ENCODE measurements around the gene ZNF791. TPM values are rescaled to one million over a fixed set of nuclear protein-coding genes. Genes with fewer than 3 reads are reported as not detected.
"Not testable (repeated sequence)": the region's sequence is repeated elsewhere in the genome, so short reads cannot be mapped to it uniquely, and the experiment has no call there.

Gene ZNF791
- 100 to 1,000 TPM; 102 to 103 TPM for total RNA-seq
- polyA plus RNA-seq (2013, experiment 1 of 2) = 12.6 TPM
- 12.0 TPM for polyA plus RNA-seq (2013, experiment 2 of 2)
- 30.0 to 217 (median 73.6) reads per million in 172 experiments for total RNA-seq

- no peak for TF ChIP-seq CTCF (IDR thresholded peaks at IDR 0.05)
- H3K27me3 Mint-ChIP-seq = no peaks in the 10 kb centered on the region
- intact Hi-C loops (cut with DNase I, micrococcal nuclease) = loop anchor here (1.0 to 2.0 kb wide), 3 partner anchors 30 to 59 kb away; partner anchors contain the start of genes MAN2B1 (in 1 of the 2) and WDR83 (in 1 of the 2)
- peaks cover 28% of the 10 kb centered on the region for H3K36me3 Mint-ChIP-seq (ENCODE audit: low read depth)
- peak within 1 kb of the TSS; percentile 100 for H3K27ac Mint-ChIP-seq
- H3K36me3 ChIP-seq (ENCODE audit: insufficient read depth, low read length) = peaks cover 19% of the 10 kb centered on the region
- H3K27ac ChIP-seq (ENCODE audit: low read depth in 1 of 2, low read length in 2 of 2) = peak within 1 kb of the TSS; percentile 85 to 88
- peaks cover 45% of the 10 kb centered on the region for H3K4me1 ChIP-seq (ENCODE audit: insufficient read depth, low read length)
- H3K4me3 Mint-ChIP-seq = peak within 1 kb of the TSS; percentile 100
- ChIA-PET CTCF (interaction anchor here (1.2 to 3.5 kb wide), 2 partner anchors 30 to 61 kb away, joined by 3 to 22 read pairs; no protein-coding TSS in a partner anchor), POLR2A (interaction anchor here (0.6 to 1.7 kb wide), 13 partner anchors 10 to 277 kb away, joined by 3 to 15 read pairs (median 3); partner anchors contain the start of genes DHPS, FBXW9, MAN2B1 and RNASEH2A)
- no peaks in the 10 kb centered on the region for H3K27me3 ChIP-seq (ENCODE audit: control insufficient read depth in 1 of 2, insufficient read depth in 2 of 2, low read length in 2 of 2)
- DNase-seq = peak; percentile 92 to 99 (median 96)
- H3K4me1 Mint-ChIP-seq (ENCODE audit: low read depth) = peaks cover 40% of the 10 kb centered on the region
- H3K4me3 ChIP-seq (ENCODE audit: low read length) = peak within 1 kb of the TSS; percentile 99
- H3K9me3 ChIP-seq (ENCODE audit: control insufficient read depth in 1 of 2, insufficient read depth in 1 of 2, low read length in 2 of 2) = no peaks in the 10 kb centered on the region
- no peaks in the 10 kb centered on the region for H3K9me3 Mint-ChIP-seq
- ATAC-seq (ENCODE audit: poor library complexity) = peak; percentile 76
These were observed at the start of gene ZNF791, which contains the start of gene ZNF490 for GRCh38 chr19:12610540-12611360. ZNF791 (plus strand) TSS chr19:12610920; CDS start chr19:12611080, 160 bp downstream. ZNF490 (minus strand) TSS chr19:12610813; CDS start chr19:12610680, 133 bp downstream.

- DNase-seq (peak; percentile 76 to 97 (median 92)), ATAC-seq (ENCODE audit: poor library complexity) (peak; percentile 100)
- POLR2A ChIA-PET = interaction anchor here (1.6 kb wide), 1 partner anchor 105 kb away, joined by 4 read pairs; a partner anchor contains a TSS
- CTCF ChIA-PET = interaction anchor here (0.7 to 1.6 kb wide), 5 partner anchors 39 to 108 kb away, joined by 3 to 6 read pairs (median 4); no protein-coding TSS in a partner anchor
- H3K4me3 Mint-ChIP-seq = no peak overlapping the region
- H3K36me3 Mint-ChIP-seq (ENCODE audit: low read depth) = no peaks in the 10 kb centered on the region
- no peak overlapping the region for H3K27ac Mint-ChIP-seq
- H3K4me3 ChIP-seq (ENCODE audit: low read length) = no peak overlapping the region
- H3K27me3 Mint-ChIP-seq = no peaks in the 10 kb centered on the region
- H3K9me3 ChIP-seq (ENCODE audit: control insufficient read depth in 1 of 2, insufficient read depth in 1 of 2, low read length in 2 of 2) = no peaks in the 10 kb centered on the region
- peaks cover 8% of the 10 kb centered on the region for H3K4me1 ChIP-seq (ENCODE audit: insufficient read depth, low read length)
- no peaks in the 10 kb centered on the region for H3K9me3 Mint-ChIP-seq
- no peaks in the 10 kb centered on the region for H3K27me3 ChIP-seq (ENCODE audit: control insufficient read depth in 1 of 2, insufficient read depth in 2 of 2, low read length in 2 of 2)
- peak; percentile 98 for TF ChIP-seq CTCF (IDR thresholded peaks at IDR 0.05)
- H3K36me3 ChIP-seq (ENCODE audit: insufficient read depth, low read length) = no peaks in the 10 kb centered on the region
- H3K4me1 Mint-ChIP-seq (ENCODE audit: low read depth) = peaks cover 5% of the 10 kb centered on the region
- no peak overlapping the region for H3K27ac ChIP-seq (ENCODE audit: low read depth in 1 of 2, low read length in 2 of 2)
- intact Hi-C loops (cut with DNase I, micrococcal nuclease) = loop anchor here (1.0 to 5.0 kb wide), 5 partner anchors 49 to 362 kb away; no protein-coding TSS in a partner anchor
These were observed 46.6 kb upstream of the ZNF791 start for GRCh38 chr19:12564016-12564664.

GRCh38 chr19:12566380-12566779, 44.3 kb upstream of the ZNF791 start:
- H3K4me3 Mint-ChIP-seq; H3K36me3 Mint-ChIP-seq (ENCODE audit: low read depth); H3K27ac ChIP-seq (ENCODE audit: low read depth in 1 of 2, low read length in 2 of 2); H3K27me3 ChIP-seq (ENCODE audit: control insufficient read depth in 1 of 2, insufficient read depth in 2 of 2, low read length in 2 of 2); H3K9me3 ChIP-seq (ENCODE audit: control insufficient read depth in 1 of 2, insufficient read depth in 1 of 2, low read length in 2 of 2); H3K4me1 ChIP-seq (ENCODE audit: insufficient read depth, low read length); H3K9me3 Mint-ChIP-seq; H3K27me3 Mint-ChIP-seq; H3K36me3 ChIP-seq (ENCODE audit: insufficient read depth, low read length); H3K4me1 Mint-ChIP-seq (ENCODE audit: low read depth); H3K4me3 ChIP-seq (ENCODE audit: low read length); POLR2A ChIA-PET; H3K27ac Mint-ChIP-seq; ATAC-seq (ENCODE audit: poor library complexity); DNase-seq: not testable (repeated sequence)
- intact Hi-C loops (cut with DNase I, micrococcal nuclease) = loop anchor here in 1 of 2 experiments (5.0 kb wide), 1 partner anchor 41 kb away; no protein-coding TSS in a partner anchor
- CTCF ChIA-PET = interaction anchor here (1.2 kb wide), 1 partner anchor 73 kb away, joined by 5 read pairs; no protein-coding TSS in a partner anchor
